RCC 7860 (cell line): ENCODE measurements around the gene GAB2.

Experiments
- DNase-seq: peaks from one replicate; pipeline ENCODE4 v3.0.0-alpha.2; 2015; ENCODE audit warnings: low spot score
- FAIRE-seq: peaks from 2 replicates; lab custom pipeline; 2012; peaks lifted over from hg19 to GRCh38; lab: Jason Lieb, UNC

Gene GAB2

GRCh38 chr11:78402847-78403246 is 14.8 kb downstream of the GAB2 start:
- FAIRE-seq (no peak), DNase-seq (no peak)

- DNase-seq (no peak), FAIRE-seq (no peak)
These were observed 16.9 kb downstream of the GAB2 start for GRCh38 chr11:78400702-78401101.

- FAIRE-seq: no peak
- no peak for DNase-seq
These were observed 17.5 kb downstream of the GAB2 start for GRCh38 chr11:78400116-78400515.

- no peak for FAIRE-seq
These were observed 18.5 kb downstream of the GAB2 start for GRCh38 chr11:78399136-78399535.

DNA sequence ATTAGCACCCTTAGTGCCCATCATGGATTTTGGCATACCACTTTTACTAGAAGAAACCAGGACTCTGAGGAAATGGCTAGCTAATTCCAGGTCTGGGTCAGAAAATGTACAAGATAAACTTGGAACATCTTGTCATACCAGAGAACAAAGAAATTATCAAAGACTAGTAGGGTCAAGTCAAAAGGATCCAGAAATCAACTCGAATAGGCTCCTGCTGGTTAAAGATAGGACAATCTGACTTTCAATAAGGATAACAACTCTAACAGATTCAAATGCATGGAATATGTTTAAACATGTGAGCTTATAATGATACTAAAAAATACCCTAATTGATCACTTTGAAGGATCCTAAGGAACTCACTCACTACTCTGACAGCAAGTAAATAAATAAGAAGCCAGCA is 18.9 kb downstream of the GAB2 start:
- FAIRE-seq (no peak), DNase-seq (no peak)

More at GRCh38 chr11:78399136-78399535, 18.5 kb downstream of the GAB2 start:
- DNase-seq: no peak

DNA sequence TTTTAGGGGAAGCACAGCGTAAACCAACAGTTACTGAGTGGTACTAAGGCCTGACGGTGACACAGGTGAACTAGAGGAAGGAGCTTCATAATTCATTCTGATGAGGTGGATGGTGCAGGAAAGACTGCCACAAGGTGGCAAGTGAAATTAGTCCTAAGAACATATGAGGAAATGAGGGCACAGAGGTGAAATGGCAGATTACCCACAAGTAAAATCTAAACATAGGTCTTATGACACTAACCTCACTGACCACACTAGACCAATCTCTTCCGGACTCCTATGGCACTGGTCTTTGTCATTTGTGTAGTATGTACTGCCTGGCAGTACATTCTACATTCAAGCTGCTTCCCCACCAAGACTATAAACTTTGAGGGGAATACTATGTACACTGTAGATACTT is 20.2 kb downstream of the GAB2 start:
- DNase-seq (no peak), FAIRE-seq (no peak)

DNA sequence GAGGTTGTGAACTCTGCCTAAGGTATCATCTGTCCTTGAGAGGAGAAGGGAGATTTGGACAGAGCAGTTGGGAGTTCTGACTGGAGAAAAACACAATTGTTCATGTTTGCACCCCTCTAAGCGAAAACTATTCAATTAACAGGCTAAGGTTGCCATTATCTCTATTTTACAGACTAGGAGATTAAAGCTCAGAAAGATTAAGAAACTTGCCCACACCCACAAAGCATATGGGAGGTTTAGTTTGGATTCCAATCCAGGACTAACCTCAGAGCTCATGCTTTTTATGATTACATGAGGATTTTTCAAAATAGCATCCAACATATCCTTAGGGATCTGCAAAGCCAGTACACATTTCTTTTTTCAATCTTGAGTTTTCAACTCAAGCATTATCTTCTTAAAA is 22.0 kb downstream of the GAB2 start:
- DNase-seq (no peak), FAIRE-seq (no peak)

GRCh38 chr11:78392854-78393253 is 24.8 kb downstream of the GAB2 start:
- FAIRE-seq (no peak), DNase-seq (no peak)

DNA sequence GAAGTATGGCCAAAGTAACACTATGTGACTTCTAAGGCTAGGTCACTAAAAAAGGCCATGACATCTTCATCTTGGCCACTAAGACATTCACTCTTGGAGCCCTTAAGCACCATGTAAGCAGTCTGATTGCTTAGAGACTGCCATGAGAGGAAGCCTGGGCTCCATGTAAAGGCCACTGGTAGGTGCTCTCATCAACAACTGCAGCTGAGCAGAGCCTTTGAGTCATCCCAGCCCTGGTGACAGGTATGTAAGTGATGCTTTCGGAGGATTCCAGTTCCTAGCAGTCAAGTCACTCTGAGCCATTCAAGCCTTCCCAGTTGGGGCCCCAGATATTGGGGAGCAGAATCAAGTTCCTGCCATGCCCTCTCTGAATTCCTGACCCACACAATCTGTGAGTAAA is 26.2 kb downstream of the GAB2 start:
- FAIRE-seq (no peak), DNase-seq (no peak)

GRCh38 chr11:78390809-78391208 is 26.8 kb downstream of the GAB2 start:
- DNase-seq: no peak
- no peak for FAIRE-seq

- DNase-seq (no peak), FAIRE-seq (no peak)
These were observed 31.2 kb downstream of the GAB2 start for GRCh38 chr11:78386215-78386941.

GRCh38 chr11:78385205-78385604 is 32.4 kb downstream of the GAB2 start:
- FAIRE-seq (no peak), DNase-seq (no peak)

- FAIRE-seq (no peak), DNase-seq (no peak)
These were observed 33.4 kb downstream of the GAB2 start for GRCh38 chr11:78384231-78384630.

GRCh38 chr11:78381865-78382264 is 35.8 kb downstream of the GAB2 start:
- no peak for FAIRE-seq

GRCh38 chr11:78380615-78381051 is 37.0 kb downstream of the GAB2 start:
- FAIRE-seq: no peak
- DNase-seq: no peak

More at GRCh38 chr11:78381865-78382264, 35.8 kb downstream of the GAB2 start:
- DNase-seq: no peak

DNA sequence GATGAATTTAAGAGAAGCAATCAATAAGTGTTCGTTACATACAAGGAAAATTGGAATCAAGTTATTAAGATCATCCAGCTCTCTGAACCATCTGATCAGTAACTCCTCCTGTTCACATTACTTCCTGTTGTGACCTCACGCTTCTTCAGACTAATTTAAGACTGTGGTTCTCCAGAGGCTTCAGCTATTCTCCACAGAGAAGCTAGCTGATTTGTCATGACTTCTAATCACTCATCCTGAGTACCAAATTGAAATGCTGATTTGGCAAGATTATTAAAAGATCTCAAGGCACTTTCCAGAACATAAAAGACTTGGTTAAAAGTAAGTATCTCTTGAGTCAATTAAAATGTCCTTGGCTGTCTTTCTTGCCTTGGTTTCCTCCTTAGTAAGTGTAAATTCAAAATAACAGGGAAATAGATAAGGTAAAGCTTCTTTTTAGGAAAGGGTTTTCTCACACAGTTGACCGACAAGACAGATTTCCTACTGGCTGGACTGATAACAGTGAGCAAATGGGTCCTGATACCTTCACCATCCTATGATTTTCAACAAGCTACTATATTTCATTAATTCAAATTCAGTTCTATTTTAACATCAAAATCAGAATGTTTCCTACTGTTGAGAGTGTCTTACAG is 38.5 kb downstream of the GAB2 start:
- DNase-seq: no peak

GRCh38 chr11:78377625-78378418 is 39.8 kb downstream of the GAB2 start:
- DNase-seq (no peak), FAIRE-seq (no peak)

More for the DNA sequence above, 38.5 kb downstream of the GAB2 start:
- FAIRE-seq: no peak

DNA sequence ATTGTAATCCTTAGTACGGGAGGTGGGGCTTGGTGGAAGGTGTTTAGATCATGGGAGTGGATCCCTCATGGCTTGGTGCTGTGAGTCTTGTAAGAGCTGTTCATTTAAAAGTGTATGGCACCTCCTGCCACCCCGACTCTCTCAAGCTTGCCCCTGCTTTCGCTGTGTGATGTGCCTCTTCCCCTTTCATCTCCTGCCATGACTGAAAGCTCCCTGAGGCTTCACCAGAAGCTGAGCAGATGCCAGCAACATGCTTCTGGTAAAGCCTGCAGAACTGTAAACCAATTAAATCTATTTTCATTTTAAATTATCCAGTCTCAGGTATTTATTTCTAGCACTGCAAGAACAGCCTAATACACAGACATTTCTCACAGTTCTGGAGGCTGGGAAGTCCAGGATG is 40.8 kb downstream of the GAB2 start:
- FAIRE-seq: no peak

GRCh38 chr11:78374917-78375316 is 42.7 kb downstream of the GAB2 start:
- FAIRE-seq (no peak), DNase-seq (no peak)

More for the DNA sequence above, 40.8 kb downstream of the GAB2 start:
- DNase-seq: no peak

- FAIRE-seq (no peak), DNase-seq (no peak)
These were observed 43.9 kb downstream of the GAB2 start for GRCh38 chr11:78373689-78374088.

GRCh38 chr11:78372114-78372768 is 45.4 kb downstream of the GAB2 start:
- DNase-seq (no peak), FAIRE-seq (no peak)
